Right atrium auricular region (tissue), 2 donors: Measurements from ENCODE around the gene BTNL8. TPM values are rescaled to one million over a fixed set of nuclear protein-coding genes. Genes with fewer than 3 reads are reported as not detected.
"Not testable (repeated sequence)": the region's sequence is repeated elsewhere in the genome, so short reads cannot be mapped to it uniquely, and the experiment has no call there.

ENCODE experiments used
- DNase-seq: peaks from one replicate; pipeline ENCODE4 v3.0.0-alpha.2; 2019; ENCODE audit warnings: low spot score
- H3K27ac ChIP-seq, 2 donors: fragments of 200-600 bp; sonication (generic); 1 replicate in 1 of 2; 2 replicates in 1 of 2; pipeline ENCODE4 v1.5.1; 2016 to 2019
- H3K27me3 ChIP-seq, 2 donors: fragments of 200-600 bp; sonication (generic); one replicate each; pipeline versions ENCODE4 v1.5.1 to v1.6.0; 2017 to 2019
- H3K36me3 ChIP-seq: fragments of 200-600 bp; sonication (generic); one replicate; pipeline ENCODE4 v1.5.1; 2016
- H3K4me1 ChIP-seq, 2 donors: fragments of 200-600 bp; sonication (generic); one replicate each; pipeline versions ENCODE4 v1.5.1 to v1.6.0; 2017 to 2019
- H3K4me3 ChIP-seq, 2 donors: fragments of 200-600 bp; sonication (generic); 1 replicate in 1 of 2; 2 replicates in 1 of 2; pipeline ENCODE4 v1.5.1; 2017 to 2019; ENCODE audit warnings: mild to moderate bottlenecking in 1 of 2, moderate library complexity in 1 of 2
- H3K9me3 ChIP-seq, 2 donors: fragments of 200-600 bp; sonication (generic); one replicate each; pipeline ENCODE4 v1.5.1; 2019
- total RNA-seq, 2 donors: library from RNA; depleted of rRNA; stranded (reverse); fragments of >200 nt; gene quantifications; one replicate each; pipeline ENCODE4 v1.1.0, GENCODE V29; 2016
- TF ChIP-seq, protein P1 (sequence below), 2 donors: fragments of 200-600 bp; sonication (generic); IDR thresholded peaks; one replicate each; pipeline ENCODE4 v1.5.1; 2019; ENCODE audit warnings: antibody characterized with exemption in 2 of 2

BTNL8 gene
- total RNA-seq, 2 donors from 2014 or later = 0.48 to 0.59 TPM

DNA sequence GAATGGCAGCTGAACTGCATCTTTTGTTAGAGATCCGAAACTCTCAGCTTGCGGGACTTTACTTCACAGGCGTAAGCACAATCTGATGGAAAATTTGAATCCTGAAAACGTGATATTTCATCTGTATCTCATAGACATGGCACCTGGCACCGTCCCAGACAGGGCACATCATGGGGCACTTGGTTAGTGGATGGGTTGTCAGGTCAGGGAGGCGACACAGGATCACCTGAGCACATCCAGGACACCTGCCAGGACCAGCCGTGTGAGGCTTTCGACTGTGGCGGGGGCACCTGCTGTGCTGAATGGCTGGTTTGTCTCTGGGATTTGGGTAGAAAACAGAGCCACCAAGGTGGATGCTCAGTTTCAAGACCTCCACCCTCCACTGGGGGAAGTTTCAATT lies 26.5 kb upstream of the BTNL8 start:
- DNase-seq = no peak
- Histone ChIP-seq H3K27me3 (no peaks in the 10 kb centered on the region), H3K36me3 (no peaks in the 10 kb centered on the region), H3K9me3 (no peaks in the 10 kb centered on the region), H3K4me3 (no peak overlapping the region), H3K27ac (no peak overlapping the region), H3K4me1 (no peaks in the 10 kb centered on the region)
- TF ChIP-seq, protein P1, sequence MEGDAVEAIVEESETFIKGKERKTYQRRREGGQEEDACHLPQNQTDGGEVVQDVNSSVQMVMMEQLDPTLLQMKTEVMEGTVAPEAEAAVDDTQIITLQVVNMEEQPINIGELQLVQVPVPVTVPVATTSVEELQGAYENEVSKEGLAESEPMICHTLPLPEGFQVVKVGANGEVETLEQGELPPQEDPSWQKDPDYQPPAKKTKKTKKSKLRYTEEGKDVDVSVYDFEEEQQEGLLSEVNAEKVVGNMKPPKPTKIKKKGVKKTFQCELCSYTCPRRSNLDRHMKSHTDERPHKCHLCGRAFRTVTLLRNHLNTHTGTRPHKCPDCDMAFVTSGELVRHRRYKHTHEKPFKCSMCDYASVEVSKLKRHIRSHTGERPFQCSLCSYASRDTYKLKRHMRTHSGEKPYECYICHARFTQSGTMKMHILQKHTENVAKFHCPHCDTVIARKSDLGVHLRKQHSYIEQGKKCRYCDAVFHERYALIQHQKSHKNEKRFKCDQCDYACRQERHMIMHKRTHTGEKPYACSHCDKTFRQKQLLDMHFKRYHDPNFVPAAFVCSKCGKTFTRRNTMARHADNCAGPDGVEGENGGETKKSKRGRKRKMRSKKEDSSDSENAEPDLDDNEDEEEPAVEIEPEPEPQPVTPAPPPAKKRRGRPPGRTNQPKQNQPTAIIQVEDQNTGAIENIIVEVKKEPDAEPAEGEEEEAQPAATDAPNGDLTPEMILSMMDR (IDR thresholded peaks at IDR 0.05) = no peak

DNA sequence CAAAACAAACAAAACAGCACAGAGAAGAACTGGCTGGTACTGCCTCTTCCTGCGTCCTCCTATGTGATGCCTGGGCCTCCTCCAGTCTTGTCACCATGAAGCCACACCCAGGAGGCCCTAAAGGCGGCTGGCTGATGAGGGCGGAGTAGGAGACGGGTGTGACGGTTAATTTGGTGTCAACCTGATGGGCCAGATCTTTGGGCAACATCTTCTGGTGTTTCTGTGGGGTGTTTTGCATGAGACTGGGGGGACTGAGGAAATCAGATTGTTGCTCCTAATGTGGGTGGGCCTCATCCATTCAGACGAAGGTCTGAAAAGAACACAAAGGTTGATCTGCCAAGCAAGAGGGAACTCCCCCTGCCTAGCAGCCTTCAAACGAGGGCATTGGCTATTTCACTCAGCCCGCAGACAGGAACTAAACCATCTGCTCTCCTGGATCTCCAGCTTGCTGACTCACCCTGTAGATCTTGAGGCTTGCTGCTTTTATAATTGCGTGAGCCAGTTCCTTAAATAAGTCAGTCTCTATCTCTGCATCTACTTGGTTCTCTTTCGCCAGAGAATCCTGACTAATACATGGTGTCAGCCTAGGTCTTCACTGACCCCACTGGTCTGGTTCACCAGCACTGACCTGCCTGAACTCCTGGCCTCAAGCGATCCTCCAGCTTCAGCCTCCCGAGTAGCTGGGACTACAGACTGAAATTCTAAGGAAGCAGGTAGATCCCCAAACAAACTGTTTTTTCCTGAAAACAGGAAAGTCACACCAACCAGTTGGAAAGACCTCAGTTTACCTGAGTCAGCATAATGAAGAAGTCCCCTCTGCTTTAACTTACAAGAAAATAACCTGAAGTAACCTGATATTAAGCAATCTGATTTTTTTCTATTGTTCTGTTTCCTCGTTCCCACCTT lies 25.1 kb upstream of the BTNL8 start:
- DNase-seq = no peak
- no peaks in the 10 kb centered on the region for H3K27me3 ChIP-seq
- H3K4me1 ChIP-seq = no peaks in the 10 kb centered on the region
- no peak overlapping the region for H3K4me3 ChIP-seq
- TF ChIP-seq, protein P1 (IDR thresholded peaks at IDR 0.05) = no peak
- no peak overlapping the region for H3K27ac ChIP-seq
- H3K36me3 ChIP-seq = no peaks in the 10 kb centered on the region
- no peaks in the 10 kb centered on the region for H3K9me3 ChIP-seq

DNA sequence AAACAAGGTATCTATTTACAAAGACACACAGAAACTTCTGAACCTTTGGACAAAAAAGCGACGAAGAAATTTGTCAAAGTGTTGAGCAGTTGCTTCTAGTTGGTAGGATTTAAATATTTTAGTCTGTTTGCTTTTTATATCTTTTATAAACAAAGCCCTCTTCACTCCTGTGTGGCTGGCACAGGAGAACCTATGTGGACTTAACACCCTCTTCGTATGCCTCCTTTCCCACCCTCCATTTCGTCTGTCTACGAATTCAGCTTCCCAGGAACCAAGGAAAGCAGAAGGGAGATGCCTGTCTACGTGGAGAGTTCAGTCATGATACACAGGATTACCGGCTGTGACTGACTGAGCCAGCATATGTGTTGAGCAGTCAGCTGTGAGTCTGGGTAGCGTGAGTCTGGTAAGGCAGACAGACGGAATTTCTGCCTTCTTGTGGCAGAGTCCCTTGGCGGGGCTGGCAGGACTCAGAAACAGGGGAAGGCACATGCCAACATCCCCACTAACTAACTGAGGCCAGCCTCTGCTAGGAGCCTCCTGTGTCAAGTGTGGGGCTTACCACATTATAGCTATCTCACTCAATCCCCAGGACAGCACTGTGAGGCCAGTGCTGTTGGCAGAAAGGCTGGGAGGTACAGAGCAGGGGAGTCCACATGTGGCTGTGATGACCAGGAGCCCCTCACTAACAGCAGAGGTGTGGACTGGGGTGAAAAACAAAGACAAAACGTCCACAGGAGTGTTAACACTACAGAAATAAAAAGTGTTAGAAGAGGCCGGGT lies 24.0 kb upstream of the BTNL8 start:
- H3K9me3 ChIP-seq = no peaks in the 10 kb centered on the region
- TF ChIP-seq, protein P1 (IDR thresholded peaks at IDR 0.05) = no peak
- H3K27ac ChIP-seq = no peak overlapping the region
- DNase-seq = no peak
- no peaks in the 10 kb centered on the region for H3K27me3 ChIP-seq
- H3K4me3 ChIP-seq = no peak overlapping the region
- no peaks in the 10 kb centered on the region for H3K4me1 ChIP-seq
- no peaks in the 10 kb centered on the region for H3K36me3 ChIP-seq

DNA sequence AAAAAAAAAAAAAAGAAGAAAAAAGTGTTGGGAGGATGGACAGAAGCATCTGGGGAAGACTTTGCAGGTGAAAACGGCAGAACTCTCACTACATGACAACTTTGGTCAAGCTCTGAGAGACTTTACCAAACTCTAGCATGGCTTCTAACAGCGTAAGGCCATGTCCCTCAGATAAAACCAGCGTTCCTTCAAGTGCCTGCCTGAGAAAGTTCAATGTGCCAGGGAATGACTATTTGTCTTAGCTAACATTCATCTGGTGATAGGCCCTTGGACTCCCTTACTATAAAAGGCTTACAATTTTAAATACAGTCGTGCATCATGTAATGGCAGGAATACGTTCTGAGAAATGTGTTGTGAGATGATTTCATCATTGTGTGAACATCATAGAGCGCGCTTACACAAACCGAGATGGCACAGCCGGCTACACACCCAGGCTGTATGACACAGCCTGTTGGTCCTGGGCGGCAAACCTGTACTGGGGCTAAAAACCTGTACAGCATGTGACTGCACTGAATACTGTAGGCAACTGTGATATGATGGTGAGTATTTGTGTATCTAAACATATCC lies 23.0 kb upstream of the BTNL8 start:
- no peak overlapping the region for H3K27ac ChIP-seq
- DNase-seq = no peak
- H3K36me3 ChIP-seq = no peaks in the 10 kb centered on the region
- no peak overlapping the region for H3K4me3 ChIP-seq
- no peaks in the 10 kb centered on the region for H3K27me3 ChIP-seq
- TF ChIP-seq, protein P1 (IDR thresholded peaks at IDR 0.05) = no peak
- no peaks in the 10 kb centered on the region for H3K9me3 ChIP-seq
- H3K4me1 ChIP-seq = no peaks in the 10 kb centered on the region

DNA sequence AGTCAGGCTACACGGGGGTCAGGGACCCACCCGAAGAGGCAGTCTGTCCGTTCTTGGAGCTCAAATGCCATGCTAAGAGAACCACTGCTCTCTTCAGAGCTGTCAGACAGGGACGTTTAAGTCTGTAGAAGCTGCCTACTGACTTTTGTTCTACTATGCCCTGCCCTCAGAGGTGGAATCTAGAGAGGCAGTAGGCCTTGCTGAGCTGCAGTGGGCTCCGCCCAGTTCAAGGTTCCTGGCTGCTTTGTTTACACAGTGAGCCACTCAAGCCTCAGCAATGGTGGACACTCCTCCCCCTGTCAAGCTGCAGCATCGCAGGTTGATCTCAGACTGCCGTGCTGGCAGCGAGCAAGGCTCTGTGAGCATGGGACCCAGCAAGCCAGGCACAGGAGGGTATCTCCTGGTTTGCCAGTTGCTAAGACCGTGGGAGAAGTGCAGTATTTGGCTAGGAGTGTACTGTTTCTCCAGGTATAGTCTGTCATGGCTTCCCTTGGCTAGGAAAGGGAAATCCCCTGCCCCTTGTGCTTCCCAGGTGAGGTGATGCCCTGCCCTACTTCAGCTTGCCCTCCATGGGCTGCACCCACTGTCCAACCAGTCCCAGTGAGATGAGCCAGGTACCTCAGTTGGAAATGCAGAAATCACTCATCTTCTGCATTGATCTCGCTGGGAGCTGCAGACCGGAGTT lies 13.0 kb upstream of the BTNL8 start:
- H3K27ac ChIP-seq, H3K4me3 ChIP-seq, H3K9me3 ChIP-seq, H3K36me3 ChIP-seq, DNase-seq, H3K4me1 ChIP-seq, H3K27me3 ChIP-seq: not testable (repeated sequence)
